GM13977 (cell line): ENCODE results near the gene FBXO2.

Experiments
- DNase-seq: peaks from one replicate; pipeline ENCODE4 v3.0.0; 2012; ENCODE audit warnings: low spot score
- in situ Hi-C: fragments of 300-500 bp; cut with MboI; formaldehyde crosslinking; loops from one replicate; pipeline ENCODE4 v1.12.0; 2022; ENCODE audit warnings: low sequenced_read_pairs, low pct_unique_long_range_greater_than_20kb, mixed read lengths, inconsistent platforms; ENCODE audit not compliant: unreplicated experiment
- TF ChIP-seq, protein P1 (sequence below): IDR thresholded peaks from 2 replicates; pipeline ENCODE4 v1.5.1; 2012; ENCODE audit warnings: mild to moderate bottlenecking, control low read depth; ENCODE audit not compliant: insufficient read depth; ENCODE audit errors: extremely low read depth, missing control alignments

The FBXO2 gene

DNA sequence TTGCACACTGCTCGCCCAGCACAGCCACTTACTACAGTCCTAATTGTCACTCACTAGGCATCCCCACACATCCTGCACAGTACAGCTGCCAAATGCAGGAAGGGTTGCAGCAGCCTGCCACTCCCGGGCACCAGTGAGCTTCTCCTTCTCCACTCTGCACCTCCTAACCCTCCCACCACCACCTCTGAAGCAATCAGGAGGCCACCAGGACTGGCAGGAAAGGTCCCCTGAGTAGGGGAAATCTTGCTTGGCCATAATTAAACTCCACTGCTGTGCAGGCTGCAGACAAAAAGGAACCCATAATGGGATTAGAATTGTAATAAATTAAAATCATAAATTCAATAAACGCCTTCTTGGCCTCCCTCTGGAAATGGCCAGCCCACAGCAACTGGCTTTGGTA lies 31.8 kb downstream of the FBXO2 start:
- in situ Hi-C loops: no loop called here
- DNase-seq: no peak
- TF ChIP-seq, protein P1, sequence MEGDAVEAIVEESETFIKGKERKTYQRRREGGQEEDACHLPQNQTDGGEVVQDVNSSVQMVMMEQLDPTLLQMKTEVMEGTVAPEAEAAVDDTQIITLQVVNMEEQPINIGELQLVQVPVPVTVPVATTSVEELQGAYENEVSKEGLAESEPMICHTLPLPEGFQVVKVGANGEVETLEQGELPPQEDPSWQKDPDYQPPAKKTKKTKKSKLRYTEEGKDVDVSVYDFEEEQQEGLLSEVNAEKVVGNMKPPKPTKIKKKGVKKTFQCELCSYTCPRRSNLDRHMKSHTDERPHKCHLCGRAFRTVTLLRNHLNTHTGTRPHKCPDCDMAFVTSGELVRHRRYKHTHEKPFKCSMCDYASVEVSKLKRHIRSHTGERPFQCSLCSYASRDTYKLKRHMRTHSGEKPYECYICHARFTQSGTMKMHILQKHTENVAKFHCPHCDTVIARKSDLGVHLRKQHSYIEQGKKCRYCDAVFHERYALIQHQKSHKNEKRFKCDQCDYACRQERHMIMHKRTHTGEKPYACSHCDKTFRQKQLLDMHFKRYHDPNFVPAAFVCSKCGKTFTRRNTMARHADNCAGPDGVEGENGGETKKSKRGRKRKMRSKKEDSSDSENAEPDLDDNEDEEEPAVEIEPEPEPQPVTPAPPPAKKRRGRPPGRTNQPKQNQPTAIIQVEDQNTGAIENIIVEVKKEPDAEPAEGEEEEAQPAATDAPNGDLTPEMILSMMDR: no peak

DNA sequence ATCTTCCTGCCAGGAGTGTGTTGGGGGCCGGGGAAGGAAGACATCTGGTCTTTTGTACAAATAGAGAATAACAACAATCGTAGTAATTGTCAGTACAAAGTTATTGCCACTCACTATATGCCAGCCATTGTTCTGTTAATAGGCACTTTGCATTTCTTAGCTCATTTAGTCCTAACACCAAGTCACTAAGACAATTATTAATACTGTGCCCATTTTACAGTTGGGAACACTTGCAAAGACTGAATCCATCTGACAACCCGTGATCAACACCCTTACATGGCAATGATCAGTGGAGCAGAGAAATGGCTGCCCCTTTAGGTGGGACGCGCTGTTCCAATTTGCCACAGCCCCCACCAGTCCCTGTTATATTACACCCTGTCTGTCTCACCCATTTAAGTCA lies 33.3 kb downstream of the FBXO2 start:
- no peak for DNase-seq
- TF ChIP-seq, protein P1: no peak
- in situ Hi-C loops: no loop called here

DNA sequence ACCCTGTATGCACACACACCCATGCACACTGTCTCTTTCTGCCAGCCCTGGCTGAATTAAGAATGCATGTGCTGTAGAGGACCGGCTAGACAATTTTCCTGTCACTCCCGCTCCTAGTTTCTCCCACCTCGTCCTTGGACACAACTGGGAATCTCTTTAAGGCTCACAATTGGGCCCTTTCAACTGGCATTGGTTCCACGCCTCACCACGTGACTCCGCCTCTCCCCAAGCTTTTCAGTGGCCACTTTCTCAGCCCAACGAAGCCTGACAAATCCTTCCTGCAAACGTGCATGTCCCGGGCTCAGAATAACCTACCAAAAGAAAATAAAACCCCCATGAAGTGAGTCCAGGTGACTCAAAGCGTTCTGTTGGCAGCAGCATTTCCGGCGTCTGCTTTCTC lies 33.8 kb downstream of the FBXO2 start:
- TF ChIP-seq, protein P1: no peak
- in situ Hi-C loops: no loop called here
- no peak for DNase-seq

DNA sequence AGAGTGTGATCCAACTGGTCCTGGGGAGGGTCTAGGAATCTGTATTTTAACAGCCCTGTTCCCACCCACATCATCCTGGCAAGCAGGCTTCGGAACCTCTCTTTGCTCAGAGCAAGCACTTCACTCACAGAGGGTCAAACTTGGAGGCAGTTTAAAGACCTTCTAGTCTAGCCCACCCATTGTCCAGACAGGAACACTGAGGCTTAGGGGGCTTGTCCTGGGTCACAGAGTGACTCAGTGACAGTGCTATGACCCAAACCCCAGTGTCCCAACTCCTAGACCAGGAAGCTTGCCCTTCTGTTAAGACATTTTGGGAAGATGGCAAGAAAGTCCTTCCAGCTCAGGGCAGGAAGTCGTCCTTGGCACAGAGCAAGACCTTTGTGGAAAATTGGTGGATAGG lies 36.5 kb downstream of the FBXO2 start:
- no peak for DNase-seq
- in situ Hi-C loops: no loop called here
- TF ChIP-seq, protein P1: no peak

DNA sequence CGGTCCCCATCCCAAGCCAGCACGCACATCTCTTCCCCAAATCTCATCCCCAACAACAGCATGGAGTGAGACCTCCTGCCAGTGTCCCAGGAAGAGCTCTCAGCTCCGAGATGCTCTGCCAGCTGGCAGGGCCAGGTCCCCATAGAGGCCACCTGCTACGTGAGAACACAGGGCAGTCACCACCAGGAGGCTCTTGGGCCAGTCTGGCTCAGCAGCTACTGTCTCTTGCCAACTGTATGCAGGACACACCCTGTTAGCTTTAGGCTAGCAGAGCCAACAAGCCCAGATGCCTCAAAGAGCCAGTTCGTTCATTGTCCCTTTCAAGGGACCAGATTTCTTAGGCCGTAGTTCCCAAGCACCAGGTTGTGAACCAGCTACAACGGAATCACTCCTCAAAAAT lies 36.9 kb downstream of the FBXO2 start:
- DNase-seq: no peak
- in situ Hi-C loops: no loop called here
- TF ChIP-seq, protein P1: no peak

DNA sequence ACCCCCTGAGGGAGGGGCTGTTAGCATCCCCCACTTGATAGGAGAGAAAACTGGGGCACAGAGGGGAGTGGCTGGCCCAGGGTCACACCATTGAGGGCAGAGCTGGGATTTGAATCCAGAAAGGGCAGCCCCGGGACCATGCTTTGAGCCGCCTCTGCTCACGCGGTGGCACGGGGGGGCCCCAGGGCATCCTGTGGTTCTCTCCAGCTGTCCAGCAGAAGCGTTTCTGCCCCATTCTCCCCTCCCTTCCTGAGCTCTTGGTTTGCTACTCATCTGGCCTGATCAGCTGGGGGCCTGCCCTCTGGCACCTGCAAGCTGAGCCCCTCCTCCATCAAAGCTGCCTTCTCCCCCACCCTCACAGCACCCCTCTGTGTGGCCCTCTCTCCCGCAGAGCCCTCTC lies 37.5 kb downstream of the FBXO2 start:
- DNase-seq: no peak

DNA sequence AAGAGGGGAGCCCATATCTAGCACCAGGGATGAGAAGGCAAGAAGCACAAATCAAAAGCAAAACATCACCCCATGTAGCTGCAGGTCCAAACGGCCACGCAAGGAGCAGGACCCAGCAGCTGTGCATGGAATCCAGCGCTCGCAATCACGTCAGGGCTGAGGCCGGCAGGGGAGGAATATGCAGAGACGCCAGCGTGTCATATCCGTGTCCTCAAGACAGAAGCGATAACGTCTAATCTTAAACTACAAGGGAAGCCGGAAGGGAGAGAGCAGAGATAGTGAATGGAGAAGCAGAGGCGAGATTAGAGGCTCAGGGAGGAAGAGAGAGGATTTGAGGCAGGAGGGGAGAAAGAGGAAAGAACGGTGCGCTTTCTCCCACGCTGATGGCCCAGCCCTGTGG lies 39.1 kb downstream of the FBXO2 start:
- TF ChIP-seq, protein P1: no peak
- in situ Hi-C loops: no loop called here
- no peak for DNase-seq

More for the DNA sequence above, 37.5 kb downstream of the FBXO2 start:
- TF ChIP-seq, protein P1: no peak
- in situ Hi-C loops: no loop called here
